T-helper 2 cell treated with Interferon-gamma antibody and Interleukin-4, amounts not matched to agents 100 ng/mL and 5 ng/mL, for 36 hours (primary cell): ENCODE results near the gene ERCC1. TPM values are rescaled to one million over a fixed set of nuclear protein-coding genes. Genes with fewer than 3 reads are reported as not detected.

Experiments
- intact Hi-C: fragments of 100-400 bp; cut with micrococcal nuclease; formaldehyde crosslinking; loops from one replicate; pipeline ENCODE4 v1.15.1; 2023
- total RNA-seq: library from RNA; stranded (reverse); gene quantifications from 2 replicates; pipeline ENCODE4 v1.2.3, GENCODE V29; 2022

ERCC1 gene
- total RNA-seq, 1 donor from 2014 or later: 88.8 TPM

GRCh38 chr19:45407091-45407375, 16.7 kb downstream of the ERCC1 start:
- intact Hi-C loops: loop anchor here (5.0 to 10.0 kb wide), 2 partner anchors 175 to 238 kb away; partner anchors contain the start of gene OPA3

- intact Hi-C loops: loop anchor here (1.0 to 10.0 kb wide), 7 partner anchors 17 to 480 kb away; partner anchors contain the start of genes ERCC1, IRF2BP1, OPA3 and VASP
Observed at GRCh38 chr19:45406226-45407090, 17.3 kb downstream of the ERCC1 start, which contains the start of gene POLR1G. Gene POLR1G, plus strand, starts transcription at chr19:45406644. Its CDS starts 53 bp downstream, at chr19:45406697.

- intact Hi-C loops: loop anchor here (1.0 to 10.0 kb wide), 9 partner anchors 18 to 481 kb away; partner anchors contain the start of genes ERCC1, ERCC2, IRF2BP1 and OPA3
Observed at GRCh38 chr19:45405435-45406225, 18.1 kb downstream of the ERCC1 start.

GRCh38 chr19:45404557-45405434, 18.9 kb downstream of the ERCC1 start, which contains the start of gene PPP1R13L:
Gene PPP1R13L, minus strand, starts transcription at chr19:45405069. Its CDS starts 6,751 bp downstream, at chr19:45398318.
- intact Hi-C loops: loop anchor here (1.0 to 10.0 kb wide), 4 partner anchors 34 to 312 kb away; partner anchors contain the start of genes ERCC2 and OPA3

- intact Hi-C loops: loop anchor here (10.0 kb wide), 1 partner anchor 241 kb away; no protein-coding TSS in a partner anchor
Observed at GRCh38 chr19:45403781-45404556, 19.7 kb downstream of the ERCC1 start.

GRCh38 chr19:45403272-45403671, 20.4 kb downstream of the ERCC1 start:
- intact Hi-C loops: loop anchor here (10.0 kb wide), 1 partner anchor 242 kb away; no protein-coding TSS in a partner anchor

- intact Hi-C loops: loop anchor here (10.0 kb wide), 1 partner anchor 242 kb away; no protein-coding TSS in a partner anchor
Observed at GRCh38 chr19:45402298-45403061, 21.2 kb downstream of the ERCC1 start.

GRCh38 chr19:45401815-45402214, 21.9 kb downstream of the ERCC1 start:
- intact Hi-C loops: loop anchor here (10.0 kb wide), 1 partner anchor 243 kb away; no protein-coding TSS in a partner anchor

GRCh38 chr19:45400192-45400591, 23.5 kb downstream of the ERCC1 start:
- intact Hi-C loops: loop anchor here (10.0 kb wide), 1 partner anchor 245 kb away; no protein-coding TSS in a partner anchor

- intact Hi-C loops: no loop called here
Observed at GRCh38 chr19:45395821-45396617, 27.7 kb downstream of the ERCC1 start.

GRCh38 chr19:45391871-45392665, 31.6 kb downstream of the ERCC1 start:
- intact Hi-C loops: no loop called here

- intact Hi-C loops: no loop called here
Observed at GRCh38 chr19:45391346-45391745, 32.4 kb downstream of the ERCC1 start.

GRCh38 chr19:45385392-45386221, 38.1 kb downstream of the ERCC1 start:
- intact Hi-C loops: no loop called here

- intact Hi-C loops: no loop called here
Observed at GRCh38 chr19:45382426-45382825, 41.3 kb downstream of the ERCC1 start.

GRCh38 chr19:45380107-45380506, 43.6 kb downstream of the ERCC1 start:
- intact Hi-C loops: no loop called here

- intact Hi-C loops: no loop called here
Observed at GRCh38 chr19:45376045-45376724, 47.5 kb downstream of the ERCC1 start.
